Activated CD8-positive, alpha-beta memory T cell treated with anti-CD3 and anti-CD28 coated beads, Interleukin-2, amount 10 ng/mL, durations not matched to agents 7 days and 5 days (primary cell): ENCODE data around the gene GALNT18. TPM values are rescaled to one million over a fixed set of nuclear protein-coding genes. Genes with fewer than 3 reads are reported as not detected.

ENCODE experiments used
- ATAC-seq: fragments of 150-1000 bp; cut with Tn5 transposase; one replicate; pipeline ENCODE4 v1.10.0; 2021; ENCODE audit warnings: moderate library complexity
- CTCF ChIA-PET: fragments of 350-600 bp; sonication (Branson Sonifier 250); formaldehyde crosslinking; loops from one replicate; lab custom pipeline; 2021; ENCODE audit warnings: antibody characterized with exemption; lab: Charles Lee
- DNase-seq: peaks from one replicate; pipeline ENCODE4 v3.0.0-alpha.2; 2020
- H3K27ac Mint-ChIP-seq: one replicate; pipeline ENCODE4 v1.8.0; 2021; ENCODE audit warnings: mild to moderate bottlenecking, mixed read lengths
- H3K27me3 Mint-ChIP-seq: one replicate; pipeline ENCODE4 v1.8.0; 2021; ENCODE audit warnings: mixed read lengths
- H3K36me3 Mint-ChIP-seq: one replicate; pipeline ENCODE4 v1.8.0; 2021; ENCODE audit warnings: mild to moderate bottlenecking, mixed read lengths
- H3K4me1 Mint-ChIP-seq: one replicate; pipeline ENCODE4 v1.8.0; 2021; ENCODE audit warnings: mixed read lengths
- H3K4me3 Mint-ChIP-seq: one replicate; pipeline ENCODE4 v1.8.0; 2021; ENCODE audit warnings: mild to moderate bottlenecking, moderate library complexity, mixed read lengths
- H3K9me3 Mint-ChIP-seq: one replicate; pipeline ENCODE4 v1.8.0; 2022; ENCODE audit warnings: low read depth, mixed read lengths
- microRNA-seq: library from miRNA; unstranded; fragments of <30 nt; microRNA quantifications from one replicate; pipeline ENCODE4 v1.2.0, GENCODE V29; 2022
- total RNA-seq, 2 experiments: library from RNA; stranded (reverse); gene quantifications; one replicate each; pipeline ENCODE4 v1.2.3, GENCODE V29; 2021

GALNT18 gene
- total RNA-seq, 2 experiments from 2014 or later: 0.32 to 0.70 TPM

- H3K36me3 Mint-ChIP-seq: peaks cover 4% of the 10 kb centered on the region
- peaks cover 5% of the 10 kb centered on the region for H3K9me3 Mint-ChIP-seq
- peaks cover 2% of the 10 kb centered on the region for H3K4me1 Mint-ChIP-seq
- DNase-seq (no peak), ATAC-seq (no peak)
- H3K27ac Mint-ChIP-seq: no peak overlapping the region
- CTCF ChIA-PET: no interaction called here
- no peak overlapping the region for H3K4me3 Mint-ChIP-seq
- H3K27me3 Mint-ChIP-seq: no peaks in the 10 kb centered on the region
Observed at GRCh38 chr11:11243209-11243589, 378.6 kb downstream of the GALNT18 start.

- Mint-ChIP-seq H3K27me3 (no peaks in the 10 kb centered on the region), H3K4me1 (no peaks in the 10 kb centered on the region), H3K27ac (no peak overlapping the region), H3K36me3 (no peaks in the 10 kb centered on the region), H3K4me3 (no peak overlapping the region), H3K9me3 (no peaks in the 10 kb centered on the region)
- ATAC-seq (no peak), DNase-seq (no peak)
- CTCF ChIA-PET: no interaction called here
Observed at GRCh38 chr11:11241284-11241683, 380.5 kb downstream of the GALNT18 start.

GRCh38 chr11:11239959-11240358 is 381.8 kb downstream of the GALNT18 start:
- Mint-ChIP-seq H3K36me3 (no peaks in the 10 kb centered on the region), H3K27ac (no peak overlapping the region), H3K4me1 (no peaks in the 10 kb centered on the region), H3K27me3 (no peaks in the 10 kb centered on the region), H3K9me3 (no peaks in the 10 kb centered on the region), H3K4me3 (no peak overlapping the region)
- ATAC-seq (no peak), DNase-seq (no peak)
- CTCF ChIA-PET: no interaction called here

- no peaks in the 10 kb centered on the region for H3K36me3 Mint-ChIP-seq
- ATAC-seq: no peak
- no peaks in the 10 kb centered on the region for H3K27me3 Mint-ChIP-seq
- H3K4me1 Mint-ChIP-seq: no peaks in the 10 kb centered on the region
- H3K4me3 Mint-ChIP-seq: no peak overlapping the region
- no peaks in the 10 kb centered on the region for H3K9me3 Mint-ChIP-seq
- CTCF ChIA-PET: no interaction called here
- no peak overlapping the region for H3K27ac Mint-ChIP-seq
- no peak for DNase-seq
Observed at GRCh38 chr11:11237070-11237832, 384.6 kb downstream of the GALNT18 start.

GRCh38 chr11:11236498-11237059 is 385.2 kb downstream of the GALNT18 start:
- no peak overlapping the region for H3K27ac Mint-ChIP-seq
- no peaks in the 10 kb centered on the region for H3K36me3 Mint-ChIP-seq
- no peak overlapping the region for H3K4me3 Mint-ChIP-seq
- no peaks in the 10 kb centered on the region for H3K9me3 Mint-ChIP-seq
- no peaks in the 10 kb centered on the region for H3K4me1 Mint-ChIP-seq
- CTCF ChIA-PET: no interaction called here
- DNase-seq: no peak
- H3K27me3 Mint-ChIP-seq: no peaks in the 10 kb centered on the region
- no peak for ATAC-seq

GRCh38 chr11:11231763-11232162 is 390.0 kb downstream of the GALNT18 start:
- Mint-ChIP-seq H3K36me3 (no peaks in the 10 kb centered on the region), H3K4me1 (no peaks in the 10 kb centered on the region), H3K27me3 (peaks cover 6% of the 10 kb centered on the region), H3K27ac (no peak overlapping the region), H3K4me3 (no peak overlapping the region), H3K9me3 (no peaks in the 10 kb centered on the region)
- no peak for DNase-seq
- CTCF ChIA-PET: no interaction called here
- ATAC-seq: no peak

- peaks cover 6% of the 10 kb centered on the region for H3K27me3 Mint-ChIP-seq
- DNase-seq: no peak
- H3K36me3 Mint-ChIP-seq: no peaks in the 10 kb centered on the region
- no peak for ATAC-seq
- CTCF ChIA-PET: no interaction called here
- H3K27ac Mint-ChIP-seq: no peak overlapping the region
- no peaks in the 10 kb centered on the region for H3K9me3 Mint-ChIP-seq
- H3K4me1 Mint-ChIP-seq: no peaks in the 10 kb centered on the region
- no peak overlapping the region for H3K4me3 Mint-ChIP-seq
Observed at GRCh38 chr11:11230802-11231562, 390.8 kb downstream of the GALNT18 start.

GRCh38 chr11:11230087-11230486 is 391.7 kb downstream of the GALNT18 start:
- H3K9me3 Mint-ChIP-seq: no peaks in the 10 kb centered on the region
- no peak overlapping the region for H3K27ac Mint-ChIP-seq
- CTCF ChIA-PET: no interaction called here
- DNase-seq (no peak), ATAC-seq (no peak)
- H3K4me3 Mint-ChIP-seq: no peak overlapping the region
- no peaks in the 10 kb centered on the region for H3K36me3 Mint-ChIP-seq
- peaks cover 6% of the 10 kb centered on the region for H3K27me3 Mint-ChIP-seq
- H3K4me1 Mint-ChIP-seq: no peaks in the 10 kb centered on the region

GRCh38 chr11:11229647-11230046 is 392.2 kb downstream of the GALNT18 start:
- CTCF ChIA-PET: no interaction called here
- no peak overlapping the region for H3K4me3 Mint-ChIP-seq
- ATAC-seq (no peak), DNase-seq (no peak)
- H3K27ac Mint-ChIP-seq: no peak overlapping the region
- no peaks in the 10 kb centered on the region for H3K36me3 Mint-ChIP-seq
- no peaks in the 10 kb centered on the region for H3K9me3 Mint-ChIP-seq
- no peaks in the 10 kb centered on the region for H3K4me1 Mint-ChIP-seq
- peaks cover 6% of the 10 kb centered on the region for H3K27me3 Mint-ChIP-seq

- H3K36me3 Mint-ChIP-seq: no peaks in the 10 kb centered on the region
- H3K27me3 Mint-ChIP-seq: peaks cover 6% of the 10 kb centered on the region
- H3K27ac Mint-ChIP-seq: no peak overlapping the region
- H3K9me3 Mint-ChIP-seq: no peaks in the 10 kb centered on the region
- DNase-seq (no peak), ATAC-seq (no peak)
- H3K4me1 Mint-ChIP-seq: no peaks in the 10 kb centered on the region
- H3K4me3 Mint-ChIP-seq: no peak overlapping the region
- CTCF ChIA-PET: interaction anchor here (0.5 kb wide), 1 partner anchor 1585 kb away, joined by 3 read pairs; no protein-coding TSS in a partner anchor
Observed at GRCh38 chr11:11227296-11228085, 394.3 kb downstream of the GALNT18 start.

Small RNA genes within 50 kb of the gene (microRNA-seq; reads per million reads assigned to microRNA genes)
- gene MIR4299: not detected

Other genes with a start within 250 kb of the GALNT18 start
- 10 to 100 TPM; 40.1 to 44.8 TPM for gene USP47, start 220.0 kb upstream of the GALNT18 start, total RNA-seq